GM23338 (cell line): ENCODE measurements around the gene MED17. TPM values are rescaled to one million over a fixed set of nuclear protein-coding genes. Genes with fewer than 3 reads are reported as not detected.

Experiments used
- ATAC-seq: fragments of 200-7000 bp; cut with Tn5 transposase; 3 replicates; pipeline ENCODE4 v1.9.1; 2020
- DNase-seq: peaks from one replicate; pipeline ENCODE4 v3.0.0-alpha.2; 2015; ENCODE audit warnings: low spot score
- H2AFZ ChIP-seq: fragments of 200-600 bp; sonication (generic); 2 replicates; pipeline ENCODE4 v1.8.0; 2016; ENCODE audit warnings: antibody characterized with exemption, mild to moderate bottlenecking, moderate library complexity
- H3F3A ChIP-seq: fragments of 200-600 bp; sonication (generic); replicated peaks from 2 replicates; pipeline ENCODE4 v1.8.0; 2017; ENCODE audit warnings: antibody characterized with exemption, mixed run types, low read depth
- H3K27ac ChIP-seq: fragments of 200-600 bp; sonication (generic); 2 replicates; pipeline ENCODE4 v1.6.1; 2016; ENCODE audit warnings: low read depth
- H3K27me3 ChIP-seq: fragments of 200-600 bp; sonication (generic); 2 replicates; pipeline ENCODE4 v1.8.0; 2016; ENCODE audit warnings: mild to moderate bottlenecking, mixed run types, moderate library complexity; ENCODE audit not compliant: insufficient read depth
- H3K36me3 ChIP-seq: fragments of 200-600 bp; sonication (generic); 2 replicates; pipeline ENCODE4 v1.8.0; 2016; ENCODE audit warnings: mild to moderate bottlenecking; ENCODE audit not compliant: insufficient read depth
- H3K4me1 ChIP-seq: fragments of 200-600 bp; sonication (generic); 2 replicates; pipeline ENCODE4 v1.8.0; 2016; ENCODE audit warnings: mild to moderate bottlenecking, moderate library complexity; ENCODE audit not compliant: insufficient read depth
- H3K4me2 ChIP-seq: fragments of 200-600 bp; sonication (generic); 2 replicates; pipeline ENCODE4 v1.7.1; 2017; ENCODE audit warnings: mixed run types
- H3K4me3 ChIP-seq: fragments of 200-600 bp; sonication (generic); 2 replicates; pipeline ENCODE4 v1.6.1; 2016; ENCODE audit warnings: mixed run types
- H3K79me2 ChIP-seq: fragments of 200-600 bp; sonication (generic); replicated peaks from 2 replicates; pipeline ENCODE4 v1.8.0; 2017; ENCODE audit warnings: mild to moderate bottlenecking; ENCODE audit not compliant: insufficient read depth
- H3K9me2 ChIP-seq: fragments of 200-600 bp; sonication (generic); 2 replicates; pipeline ENCODE4 v1.8.0; 2017; ENCODE audit not compliant: insufficient read depth
- H4K20me1 ChIP-seq: fragments of 200-600 bp; sonication (generic); replicated peaks from 2 replicates; pipeline ENCODE4 v1.8.0; 2017; ENCODE audit warnings: mild to moderate bottlenecking; ENCODE audit not compliant: insufficient read depth
- H3K27ac Mint-ChIP-seq: 2 replicates; pipeline ENCODE4 v1.8.0; 2020; ENCODE audit warnings: inconsistent platforms, mild to moderate bottlenecking, moderate library complexity, mixed read lengths
- H3K27me3 Mint-ChIP-seq: 3 replicates; pipeline ENCODE4 v1.8.0; 2022; ENCODE audit warnings: low read depth, mild to moderate bottlenecking, moderate library complexity, mixed read lengths, inconsistent platforms; ENCODE audit not compliant: insufficient read depth, poor library complexity
- H3K36me3 Mint-ChIP-seq: 3 replicates; pipeline ENCODE4 v1.8.0; 2021; ENCODE audit warnings: low read depth, mild to moderate bottlenecking, inconsistent platforms, moderate library complexity, mixed read lengths
- H3K4me1 Mint-ChIP-seq: 3 replicates; pipeline ENCODE4 v1.8.0; 2020; ENCODE audit warnings: mild to moderate bottlenecking, inconsistent platforms, mixed read lengths
- H3K4me3 Mint-ChIP-seq: 3 replicates; pipeline ENCODE4 v1.8.0; 2021; ENCODE audit warnings: moderate library complexity, mild to moderate bottlenecking, inconsistent platforms, mixed read lengths
- H3K9me3 Mint-ChIP-seq: 3 replicates; pipeline ENCODE4 v1.8.0; 2020; ENCODE audit warnings: moderate library complexity, mild to moderate bottlenecking, inconsistent platforms, mixed read lengths
- CTCF ChIP-seq, 2 experiments: fragments of 200-600 bp in 1 of 2; sonication (generic) in 1 of 2; conservative IDR thresholded peaks; 2 replicates each; pipeline versions ENCODE4 v1.5.1 to v1.6.1; 2016 to 2017; ENCODE audit warnings: antibody characterized with exemption in 2 of 2, low read depth in 2 of 2, mild to moderate bottlenecking in 2 of 2, moderate library complexity in 1 of 2
- EZH2 ChIP-seq: fragments of 200-600 bp; sonication (generic); IDR thresholded peaks from one replicate; pipeline ENCODE4 v1.8.0; 2017; ENCODE audit warnings: antibody characterized with exemption, mild to moderate bottlenecking, low read depth; ENCODE audit not compliant: unreplicated experiment
- EZH2phosphoT487 ChIP-seq: fragments of 200-600 bp; sonication (generic); IDR thresholded peaks from one replicate; pipeline ENCODE4 v1.8.1; 2018; ENCODE audit warnings: antibody characterized with exemption; ENCODE audit not compliant: unreplicated experiment
- POLR2AphosphoS5 ChIP-seq: IDR thresholded peaks from 2 replicates; pipeline ENCODE4 v1.6.1; 2016; ENCODE audit warnings: antibody characterized with exemption, low read depth
- ZNF462 ChIP-seq: fragments of 250-450 bp; sonication (Bioruptor Pico); IDR thresholded peaks from 2 replicates; pipeline ENCODE4 v1.5.0; 2020; ENCODE audit warnings: mild to moderate bottlenecking, moderate library complexity
- polyA plus RNA-seq: library from polyadenylated mRNA; unstranded; fragments of >200 nt; fragmentation: Nextera tagmentation; extraction: Ambion mirVana; gene quantifications from 2 replicates; pipeline ENCODE4 v1.2.1, GENCODE V29; 2016
- total RNA-seq: library from RNA; depleted of rRNA; stranded (reverse); fragments of >200 nt; shearing (Covaris generic); gene quantifications from 2 replicates; pipeline ENCODE4 v1.2.3, GENCODE V29; 2014
- TF ChIP-seq, protein P1 (sequence below): IDR thresholded peaks from 2 replicates; pipeline ENCODE4 v1.6.1; 2016; ENCODE audit warnings: antibody characterized with exemption

Gene MED17
- total and polyA plus RNA-seq, 2 experiments from 2014 or later, result 19.1 to 31.2 TPM

DNA sequence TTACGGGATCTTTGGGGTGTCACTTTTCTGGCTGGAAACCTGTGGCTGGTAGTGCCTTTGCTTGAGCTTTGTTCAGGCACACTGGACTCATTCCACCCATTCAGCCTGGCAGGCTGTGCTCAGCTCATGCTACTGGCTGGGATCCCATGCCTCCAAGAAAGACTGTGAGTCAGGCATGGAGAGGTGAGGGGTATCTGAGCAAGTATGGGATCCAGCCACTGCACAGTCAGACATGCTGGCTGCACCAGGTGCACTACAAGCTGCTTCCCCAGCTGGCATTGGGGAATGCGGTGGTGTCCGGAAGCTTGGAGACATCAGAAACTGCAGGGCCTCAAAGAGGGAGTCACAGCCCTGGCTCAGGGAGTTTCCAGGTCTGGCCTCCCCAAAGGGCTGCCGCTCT, 12.0 kb upstream of the MED17 start:
- Histone ChIP-seq H2AFZ (no peak overlapping the region), H3K9me2 (0 out of 2 replicates have a peak, but pooled peaks cover 6% of the 10 kb centered on the region), H3K4me1 (no peaks in the 10 kb centered on the region; the same call in 1 of the 2 replicates), H3K27me3 (no peaks in the 10 kb centered on the region), H3K36me3 (no peaks in the 10 kb centered on the region), H3K79me2 (no peaks in the 10 kb centered on the region), H3K4me2 (no peak overlapping the region), H3K27ac (no peak overlapping the region), H3K4me3 (no peak overlapping the region), H4K20me1 (no peaks in the 10 kb centered on the region), H3F3A (no peaks in the 10 kb centered on the region)
- no peak for TF ChIP-seq CTCF (conservative IDR thresholded peaks at IDR 0.05; ENCODE audit: low read depth in 2 of 2)
- no peak for TF ChIP-seq EZH2
- TF ChIP-seq POLR2AphosphoS5, result no peak
- no peak for TF ChIP-seq ZNF462 (CRISPR knock-in tag)
- TF ChIP-seq, protein P1, sequence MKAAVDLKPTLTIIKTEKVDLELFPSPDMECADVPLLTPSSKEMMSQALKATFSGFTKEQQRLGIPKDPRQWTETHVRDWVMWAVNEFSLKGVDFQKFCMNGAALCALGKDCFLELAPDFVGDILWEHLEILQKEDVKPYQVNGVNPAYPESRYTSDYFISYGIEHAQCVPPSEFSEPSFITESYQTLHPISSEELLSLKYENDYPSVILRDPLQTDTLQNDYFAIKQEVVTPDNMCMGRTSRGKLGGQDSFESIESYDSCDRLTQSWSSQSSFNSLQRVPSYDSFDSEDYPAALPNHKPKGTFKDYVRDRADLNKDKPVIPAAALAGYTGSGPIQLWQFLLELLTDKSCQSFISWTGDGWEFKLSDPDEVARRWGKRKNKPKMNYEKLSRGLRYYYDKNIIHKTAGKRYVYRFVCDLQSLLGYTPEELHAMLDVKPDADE, result no peak
- no peak for TF ChIP-seq EZH2phosphoT487
- no peak for ATAC-seq
- Mint-ChIP-seq H3K4me1 (no peaks in the 10 kb centered on the region), H3K27me3 (peaks cover 5% of the 10 kb centered on the region), H3K9me3 (peaks cover 31% of the 10 kb centered on the region), H3K36me3 (peaks cover 19% of the 10 kb centered on the region), H3K27ac (no peak overlapping the region), H3K4me3 (no peak overlapping the region)
- DNase-seq, result no peak
